ENCODE measurements around the gene UBE2G1.

GRCh38 chr17:4317610-4318009 lies 48.9 kb downstream of the UBE2G1 start:
- TF ChIP-seq CTCF (IDR thresholded peaks at IDR 0.05) (no peak), EZH2 (IDR thresholded peaks at IDR 0.05; ENCODE audit: borderline replicate concordance, insufficient read depth, low read depth, low read length, poor library complexity, severe bottlenecking) (no peak)
